Activated CD4-positive, CD25-positive, alpha-beta regulatory T cell treated with anti-CD3 and anti-CD28 coated beads, Interleukin-2, amount 50 U/mL, for 24 hours (primary cell): ENCODE data around the gene SGMS1.
A peak's percentile ranks its signal among the peaks of the same experiment; 100 is the strongest.

Experiments
- ATAC-seq, 2 donors: fragments of 150-1000 bp; cut with Tn5 transposase; one replicate each; pipeline ENCODE4 v1.10.0; 2021; ENCODE audit warnings: mild to moderate bottlenecking in 1 of 2, moderate library complexity in 1 of 2

Gene SGMS1

GRCh38 chr10:50326172-50326555, 297.6 kb downstream of the SGMS1 start:
- ATAC-seq = no peak

- peak; percentile 82 to 90 for ATAC-seq
Measured at GRCh38 chr10:50325449-50326171, 298.1 kb downstream of the SGMS1 start.

- ATAC-seq = no peak
Measured at GRCh38 chr10:50324680-50325393, 298.9 kb downstream of the SGMS1 start.

- ATAC-seq = no peak
Measured at GRCh38 chr10:50324046-50324445, 299.7 kb downstream of the SGMS1 start.

- peak; percentile 58 to 75 for ATAC-seq
Measured at GRCh38 chr10:50322077-50322476, 301.7 kb downstream of the SGMS1 start.

- no peak for ATAC-seq
Measured at GRCh38 chr10:50318129-50318528, 305.6 kb downstream of the SGMS1 start.

GRCh38 chr10:50316695-50317648, 306.8 kb downstream of the SGMS1 start:
- no peak for ATAC-seq

GRCh38 chr10:50316174-50316573, 307.6 kb downstream of the SGMS1 start:
- ATAC-seq = no peak

GRCh38 chr10:50315424-50315823, 308.3 kb downstream of the SGMS1 start:
- ATAC-seq = no peak

- ATAC-seq = no peak
Measured at GRCh38 chr10:50314169-50315071, 309.3 kb downstream of the SGMS1 start.

GRCh38 chr10:50312464-50313437, 311.0 kb downstream of the SGMS1 start:
- peak; percentile 28 to 59 for ATAC-seq

- ATAC-seq = no peak
Measured at GRCh38 chr10:50310560-50311174, 313.1 kb downstream of the SGMS1 start.

- no peak for ATAC-seq
Measured at GRCh38 chr10:50309342-50309741, 314.4 kb downstream of the SGMS1 start.

GRCh38 chr10:50304660-50305059, 319.1 kb downstream of the SGMS1 start:
- ATAC-seq = no peak

- no peak for ATAC-seq
Measured at GRCh38 chr10:50299948-50300669, 323.6 kb downstream of the SGMS1 start.

GRCh38 chr10:50295367-50295766, 328.4 kb downstream of the SGMS1 start:
- ATAC-seq = no peak

- ATAC-seq = no peak
Measured at GRCh38 chr10:50294582-50294981, 329.2 kb downstream of the SGMS1 start.

GRCh38 chr10:50293513-50294313, 330.0 kb downstream of the SGMS1 start:
- no peak for ATAC-seq
